PC-9 (cell line): ENCODE measurements around the gene GSTM1. TPM values are rescaled to one million over a fixed set of nuclear protein-coding genes. Genes with fewer than 3 reads are reported as not detected.

Experiments
- BruUV-seq: library from RNA; stranded (reverse); fragments of 400-500 nt; replicated peaks from 2 replicates; lab custom pipeline; 2021; lab: Mats Ljungman, UMichigan
- CTCF ChIA-PET: fragments of 300-600 bp; sonication (Branson Sonifier 250); formaldehyde crosslinking; loops from one replicate; lab custom pipeline; 2022; ENCODE audit warnings: antibody characterized with exemption; lab: Charles Lee
- POLR2A ChIA-PET: fragments of 300-600 bp; sonication (Branson Sonifier 250); formaldehyde crosslinking; loops from one replicate; lab custom pipeline; 2022; ENCODE audit warnings: antibody characterized with exemption; ENCODE audit not compliant: unreplicated experiment; lab: Charles Lee
- DNase-seq, 2 experiments: peaks; one replicate each; pipeline versions ENCODE4 v3.0.0 to v3.0.0-alpha.2; 2015 to 2022; ENCODE audit warnings: mixed read lengths in 1 of 2
- H2AFZ ChIP-seq: fragments of 200-600 bp; sonication (generic); 2 replicates; pipeline ENCODE4 v1.8.1; 2017; ENCODE audit warnings: antibody characterized with exemption
- H3F3A ChIP-seq: fragments of 200-600 bp; sonication (generic); 2 replicates; pipeline ENCODE4 v1.8.1; 2017; ENCODE audit warnings: antibody characterized with exemption, mild to moderate bottlenecking, low read depth; ENCODE audit not compliant: insufficient read depth
- H3K27ac ChIP-seq: fragments of 200-600 bp; sonication (generic); 2 replicates; pipeline ENCODE4 v1.6.1; 2016; ENCODE audit warnings: mixed run types
- H3K27me3 ChIP-seq: fragments of 200-600 bp; sonication (generic); 2 replicates; pipeline ENCODE4 v1.6.1; 2016; ENCODE audit warnings: low read depth, mixed run types; ENCODE audit not compliant: insufficient read depth
- H3K36me3 ChIP-seq: fragments of 200-600 bp; sonication (generic); 2 replicates; pipeline ENCODE4 v1.6.1; 2016; ENCODE audit warnings: low read depth, mixed run types
- H3K4me1 ChIP-seq: fragments of 200-600 bp; sonication (generic); replicated peaks from 2 replicates; pipeline ENCODE4 v1.6.1; 2016; ENCODE audit warnings: mixed run types; ENCODE audit not compliant: insufficient read depth
- H3K4me2 ChIP-seq: fragments of 200-600 bp; sonication (generic); 2 replicates; pipeline ENCODE4 v1.6.1; 2017; ENCODE audit warnings: mixed run types
- H3K4me3 ChIP-seq: fragments of 200-600 bp; sonication (generic); 2 replicates; pipeline ENCODE4 v1.6.1; 2016; ENCODE audit warnings: mixed run types
- H3K79me2 ChIP-seq: fragments of 200-600 bp; sonication (generic); 2 replicates; pipeline ENCODE4 v1.6.1; 2017; ENCODE audit warnings: low read depth, mixed run types
- H3K9me2 ChIP-seq: fragments of 200-600 bp; sonication (generic); 2 replicates; pipeline ENCODE4 v1.8.1; 2017; ENCODE audit warnings: mild to moderate bottlenecking; ENCODE audit not compliant: insufficient read depth
- H3K9me3 ChIP-seq: fragments of 200-600 bp; sonication (generic); 2 replicates; pipeline ENCODE4 v1.8.1; 2016; ENCODE audit warnings: low read depth; ENCODE audit not compliant: insufficient read depth
- H4K20me1 ChIP-seq: fragments of 200-600 bp; sonication (generic); 2 replicates; pipeline ENCODE4 v1.8.1; 2017; ENCODE audit not compliant: insufficient read depth
- CTCF ChIP-seq: fragments of 200-600 bp; sonication (generic); conservative IDR thresholded peaks from 2 replicates; pipeline ENCODE4 v1.6.1; 2017; ENCODE audit warnings: mixed run types, antibody characterized with exemption, mild to moderate bottlenecking, moderate library complexity
- EZH2 ChIP-seq: fragments of 200-600 bp; sonication (generic); IDR thresholded peaks from 2 replicates; pipeline ENCODE4 v1.8.0; 2017; ENCODE audit warnings: antibody characterized with exemption, low read depth
- intact Hi-C: fragments of 100-400 bp; cut with micrococcal nuclease; formaldehyde crosslinking; loops from one replicate; pipeline ENCODE4 v1.10.0; 2022; ENCODE audit not compliant: unreplicated experiment
- total RNA-seq: library from RNA; stranded (reverse); gene quantifications from 2 replicates; pipeline ENCODE4 v1.2.3, GENCODE V29; 2021

Gene GSTM1
- total RNA-seq, 1 experiment from 2014 or later, result not detected

GRCh38 chr1:109733236-109733870, 45.7 kb downstream of the GSTM1 start:
- peaks cover 18% of the 10 kb centered on the region; the same call in 1 of the 2 replicates for H3F3A ChIP-seq
- H3K9me3 ChIP-seq, result no peaks in the 10 kb centered on the region
- no TSS peak for BruUV-seq
- no peaks in the 10 kb centered on the region for H4K20me1 ChIP-seq
- no peaks in the 10 kb centered on the region for H3K9me2 ChIP-seq
- intact Hi-C loops, result no loop called here
- no peak overlapping the region for H3K4me2 ChIP-seq
- H3K27me3 ChIP-seq, result no peaks in the 10 kb centered on the region
- peaks cover 27% of the 10 kb centered on the region for H3K36me3 ChIP-seq
- DNase-seq, result no peak
- H3K4me1 ChIP-seq, result peaks cover 24% of the 10 kb centered on the region
- no peak overlapping the region for H2AFZ ChIP-seq
- TF ChIP-seq CTCF, result no peak
- TF ChIP-seq EZH2, result no peak
- ChIA-PET POLR2A (interaction anchor here (0.6 kb wide), 1 partner anchor 96 kb away, joined by 8 read pairs; no protein-coding TSS in a partner anchor), CTCF (no interaction called here)
- no peaks in the 10 kb centered on the region for H3K79me2 ChIP-seq
- H3K27ac ChIP-seq, result no peak overlapping the region
- no peak overlapping the region for H3K4me3 ChIP-seq

GRCh38 chr1:109739738-109740614, 52.4 kb downstream of the GSTM1 start:
- Histone ChIP-seq H3K27me3 (no peaks in the 10 kb centered on the region), H3K79me2 (peaks cover 10% of the 10 kb centered on the region; the same call in 1 of the 2 replicates), H3K9me3 (no peaks in the 10 kb centered on the region), H3K4me1 (peaks cover 15% of the 10 kb centered on the region), H3K36me3 (peaks cover 27% of the 10 kb centered on the region), H3K27ac (no peak overlapping the region), H3F3A (peaks cover 8% of the 10 kb centered on the region; the same call in 1 of the 2 replicates), H3K9me2 (no peaks in the 10 kb centered on the region), H3K4me2 (peak overlapping the region; percentile 87), H2AFZ (peak overlapping the region; percentile 88), H4K20me1 (no peaks in the 10 kb centered on the region), H3K4me3 (peak overlapping the region; percentile 59)
- BruUV-seq, result no TSS peak
- DNase-seq, result peak; percentile 66 to 80
- ChIA-PET CTCF (no interaction called here), POLR2A (interaction anchor here (0.6 to 1.1 kb wide), 3 partner anchors 84 to 243 kb away, joined by 3 to 10 read pairs (median 3); partner anchors contain the start of gene GSTM4)
- intact Hi-C loops, result no loop called here
- TF ChIP-seq EZH2, result no peak

GRCh38 chr1:109740615-109741373, 53.2 kb downstream of the GSTM1 start, which contains the start of gene GSTM3:
GSTM3 (minus strand) TSS chr1:109741038; CDS start chr1:109740287, 751 bp downstream.
- intact Hi-C loops, result no loop called here
- Histone ChIP-seq H3K4me3 (peak within 1 kb of the TSS; percentile 59), H3K36me3 (peaks cover 26% of the 10 kb centered on the region), H3K4me2 (peak within 1 kb of the TSS; percentile 87), H3K4me1 (peaks cover 15% of the 10 kb centered on the region), H4K20me1 (no peaks in the 10 kb centered on the region), H3K9me2 (no peaks in the 10 kb centered on the region), H2AFZ (peak within 1 kb of the TSS; percentile 88), H3K9me3 (no peaks in the 10 kb centered on the region), H3K27ac (no peak within 1 kb of the TSS), H3K27me3 (no peaks in the 10 kb centered on the region), H3K79me2 (peaks cover 10% of the 10 kb centered on the region; the same call in 1 of the 2 replicates), H3F3A (peaks cover 8% of the 10 kb centered on the region; the same call in 1 of the 2 replicates)
- POLR2A ChIA-PET, result interaction anchor here (0.6 kb wide), 1 partner anchor 85 kb away, joined by 3 read pairs; the partner anchor contains the start of gene GSTM4
- DNase-seq, result peak in 1 of 2 experiments; percentile 21
- CTCF ChIA-PET, result no interaction called here
- no TSS peak for BruUV-seq
- TF ChIP-seq EZH2, result no peak
- no peak; the same call in 1 of the 2 replicates for TF ChIP-seq CTCF

Other genes with a start within 250 kb of the GSTM1 start
- gene SYPL2, start 221.3 kb upstream of the GSTM1 start, total RNA-seq, result 0.09 and 0.28 TPM in 2 replicates
- gene ATXN7L2, start 203.9 kb upstream of the GSTM1 start, total RNA-seq, result 4.7 and 5.7 TPM in 2 replicates
- gene CYB561D1, start 193.7 kb upstream of the GSTM1 start, total RNA-seq, result 11.6 and 11.7 TPM in 2 replicates
- gene AMIGO1, start 178.1 kb upstream of the GSTM1 start, total RNA-seq, result 4.1 and 4.2 TPM in 2 replicates
- not detected in 2 replicates for gene GPR61, start 147.9 kb upstream of the GSTM1 start, total RNA-seq
- gene GNAI3, start 139.2 kb upstream of the GSTM1 start, total RNA-seq, result 7.6 and 10.0 TPM in 2 replicates
- 0.52 and 0.63 TPM in 2 replicates for gene GNAT2, start 68.2 kb upstream of the GSTM1 start, total RNA-seq
- gene AMPD2, start 68.0 kb upstream of the GSTM1 start, total RNA-seq, result 66.7 and 78.6 TPM in 2 replicates
- gene GSTM4, start 31.7 kb upstream of the GSTM1 start, total RNA-seq, result 38.8 and 52.0 TPM in 2 replicates
- 9.3 and 10.2 TPM in 2 replicates for gene GSTM2, start 19.8 kb upstream of the GSTM1 start, total RNA-seq
- gene GSTM5, start 24.4 kb downstream of the GSTM1 start, total RNA-seq, result not detected in 2 replicates
- gene GSTM3, start 53.2 kb downstream of the GSTM1 start, total RNA-seq, result 101 and 110 TPM in 2 replicates
- 0.68 and 1.2 TPM in 2 replicates for gene EPS8L3, start 76.1 kb downstream of the GSTM1 start, total RNA-seq
- gene CSF1, start 223.0 kb downstream of the GSTM1 start, total RNA-seq, result 29.8 and 35.2 TPM in 2 replicates